Measurements from ENCODE around the gene TMEM254.
"Not testable (repeated sequence)": the region's sequence is repeated elsewhere in the genome, so short reads cannot be mapped to it uniquely, and the experiment has no call there.

TMEM254 gene

DNA sequence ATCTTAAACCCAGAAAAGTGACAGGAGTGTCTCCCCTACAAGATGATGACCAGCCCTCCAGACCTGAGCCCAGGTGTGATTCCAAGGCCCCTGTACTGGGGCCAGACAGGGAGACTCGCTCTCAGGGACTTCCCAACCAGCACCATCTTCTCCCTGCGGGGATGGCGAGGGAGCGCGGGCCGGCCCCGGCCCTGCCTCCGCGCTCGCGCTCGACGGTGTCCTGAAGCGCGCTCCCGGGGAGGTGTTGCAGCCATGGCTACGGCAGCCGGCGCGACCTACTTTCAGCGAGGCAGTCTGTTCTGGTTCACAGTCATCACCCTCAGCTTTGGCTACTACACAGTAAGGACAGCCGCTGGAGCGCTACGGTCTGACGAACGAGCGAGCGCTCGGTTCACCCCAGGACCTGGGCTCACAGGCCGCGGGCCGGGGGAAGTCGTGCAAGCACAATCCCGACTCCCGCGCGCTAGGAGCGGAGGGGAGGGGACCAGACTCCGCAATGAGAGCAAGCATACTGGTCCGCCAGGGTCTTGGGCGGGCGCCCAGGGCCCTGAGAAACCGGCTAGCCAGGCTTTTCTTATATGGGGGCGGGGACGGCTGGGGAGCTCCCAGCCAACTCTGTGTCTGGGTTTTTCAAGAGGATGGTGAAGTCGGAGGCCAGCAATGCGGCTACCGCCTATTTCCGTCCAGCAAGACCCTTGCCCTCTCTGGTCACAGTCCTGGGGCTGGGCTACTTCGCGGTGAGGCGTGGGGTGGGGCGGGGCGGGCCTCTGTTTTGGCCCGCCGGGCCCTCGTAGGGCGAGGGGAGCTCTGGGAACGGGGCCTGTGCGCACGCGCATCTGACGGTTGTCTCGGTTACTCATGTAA is at the start of gene TMEM254:
Gene TMEM254 (plus strand): TSS at position 218 of the 864 bp plus-strand sequence. CDS start 35 bp downstream, at position 253.
- Mint-ChIP-seq H3K36me3 (peaks cover 4% of the 10 kb centered on the region), H3K27ac (peak within 1 kb of the TSS; percentile 72), H3K27me3 (no peaks in the 10 kb centered on the region), H3K4me1 (ENCODE audit: low read depth) (peaks cover 23% of the 10 kb centered on the region), H3K9me3 (ENCODE audit: low read depth) (no peaks in the 10 kb centered on the region), H3K4me3 (peak within 1 kb of the TSS; percentile 100)

DNA sequence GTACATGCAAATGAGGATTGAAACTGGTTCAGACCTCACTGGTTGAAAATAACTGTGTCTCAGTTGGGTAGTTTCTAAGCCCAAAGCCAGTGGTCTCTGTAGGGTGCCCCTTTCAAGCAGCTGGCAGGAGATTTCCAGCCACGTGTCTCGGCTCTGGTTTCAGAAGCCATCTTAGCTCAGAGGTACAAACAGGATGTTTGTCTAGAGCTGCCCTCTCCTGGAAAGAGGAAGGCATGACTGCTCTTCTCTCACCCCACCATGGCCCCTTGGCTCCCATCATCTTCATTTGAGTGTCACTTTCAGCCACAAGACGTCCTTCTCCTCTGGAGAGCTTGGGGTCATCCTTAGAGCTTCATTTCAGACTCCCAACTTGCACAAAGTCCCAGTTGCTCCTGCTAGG is 49.3 kb upstream of the TMEM254 start:
- H3K4me1 Mint-ChIP-seq (ENCODE audit: low read depth) = not testable (repeated sequence)

DNA sequence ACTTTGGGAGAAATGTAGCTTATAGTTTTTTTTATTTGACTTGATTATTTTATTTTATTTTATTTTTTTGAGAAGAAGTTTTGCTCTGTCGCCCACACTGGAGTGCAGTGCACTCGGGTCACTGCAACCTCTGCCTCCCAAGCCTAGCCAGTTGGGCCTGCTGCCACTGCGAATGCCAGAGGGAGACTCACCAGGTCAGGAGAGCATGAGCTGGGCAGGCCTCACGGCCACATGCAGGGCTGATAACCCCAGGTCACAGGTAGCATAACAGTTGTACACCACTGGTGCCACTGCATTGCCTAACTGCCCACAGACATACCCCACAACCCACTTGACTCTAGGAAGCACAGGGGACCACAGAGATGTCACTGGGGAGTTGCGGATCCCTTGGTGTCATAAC is 48.6 kb upstream of the TMEM254 start:
- H3K27me3 Mint-ChIP-seq; H3K4me3 Mint-ChIP-seq; H3K9me3 Mint-ChIP-seq (ENCODE audit: low read depth); H3K36me3 Mint-ChIP-seq; H3K4me1 Mint-ChIP-seq (ENCODE audit: low read depth); H3K27ac Mint-ChIP-seq: not testable (repeated sequence)

More for the DNA sequence above, 49.3 kb upstream of the TMEM254 start:
- H3K9me3 Mint-ChIP-seq (ENCODE audit: low read depth); H3K27ac Mint-ChIP-seq; H3K27me3 Mint-ChIP-seq; H3K4me3 Mint-ChIP-seq; H3K36me3 Mint-ChIP-seq: not testable (repeated sequence)

DNA sequence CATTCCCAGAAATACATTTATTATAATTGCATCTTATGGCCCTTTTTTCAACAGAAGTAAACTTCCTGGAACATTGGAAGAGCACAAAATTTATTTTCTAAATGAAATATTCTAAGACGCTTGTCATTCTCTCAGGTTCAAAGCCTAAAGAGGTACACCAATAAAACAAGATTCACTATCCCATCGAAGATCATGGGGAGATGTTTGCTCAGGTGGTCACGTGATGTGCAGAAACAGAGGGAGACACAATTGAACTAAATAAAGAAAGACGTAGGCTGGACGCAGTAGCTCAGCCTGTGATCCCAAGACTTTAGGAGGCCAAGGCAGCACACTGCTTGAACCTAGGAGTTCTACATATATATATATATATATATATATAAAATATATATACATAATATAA is 46.0 kb upstream of the TMEM254 start:
- no peaks in the 10 kb centered on the region for H3K27me3 Mint-ChIP-seq
- H3K4me3 Mint-ChIP-seq = no peak overlapping the region
- H3K27ac Mint-ChIP-seq = no peak overlapping the region
- no peaks in the 10 kb centered on the region for H3K36me3 Mint-ChIP-seq
- no peaks in the 10 kb centered on the region for H3K9me3 Mint-ChIP-seq (ENCODE audit: low read depth)
- H3K4me1 Mint-ChIP-seq (ENCODE audit: low read depth) = no peaks in the 10 kb centered on the region

DNA sequence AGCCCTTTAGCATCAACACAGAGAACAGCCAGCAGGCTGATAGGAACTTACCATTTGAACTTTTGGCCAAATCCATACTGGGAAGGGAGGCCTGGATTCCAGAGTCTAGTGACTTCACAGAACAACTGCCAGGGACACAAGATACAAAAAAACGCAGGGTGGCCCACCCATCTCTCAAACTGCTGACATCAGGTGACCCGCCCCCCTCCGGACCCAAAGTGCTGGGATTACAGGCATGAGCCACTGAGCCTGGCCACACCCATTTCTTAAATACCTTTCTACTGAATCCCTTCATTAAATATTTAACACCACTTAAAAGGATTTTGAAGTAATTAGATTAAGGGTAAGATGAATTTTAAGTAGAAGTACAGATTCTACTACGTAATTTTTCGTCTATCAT is 43.7 kb upstream of the TMEM254 start:
- not testable (repeated sequence) for H3K27ac Mint-ChIP-seq; H3K4me1 Mint-ChIP-seq (ENCODE audit: low read depth); H3K36me3 Mint-ChIP-seq; H3K4me3 Mint-ChIP-seq; H3K27me3 Mint-ChIP-seq; H3K9me3 Mint-ChIP-seq (ENCODE audit: low read depth)

DNA sequence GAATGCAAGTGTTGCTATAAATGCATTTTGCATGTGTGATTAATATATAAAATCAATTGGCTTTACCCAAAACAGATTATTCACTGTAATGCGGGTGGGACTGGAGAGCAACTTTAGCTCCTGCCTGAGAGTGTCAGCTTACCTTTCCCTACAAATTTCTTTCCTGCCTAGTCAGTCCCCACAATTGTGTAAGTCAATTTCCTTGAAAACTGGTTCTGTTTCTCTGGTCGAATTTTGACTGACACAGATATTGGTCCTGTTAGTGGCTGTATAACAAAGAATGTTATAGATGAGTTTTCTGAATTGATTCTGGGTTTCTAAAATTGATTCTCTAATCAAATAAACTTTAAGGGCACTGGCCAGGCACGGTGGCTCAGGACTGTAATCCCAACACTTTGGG is 43.0 kb upstream of the TMEM254 start:
- H3K27ac Mint-ChIP-seq; H3K36me3 Mint-ChIP-seq; H3K4me3 Mint-ChIP-seq; H3K9me3 Mint-ChIP-seq (ENCODE audit: low read depth); H3K27me3 Mint-ChIP-seq; H3K4me1 Mint-ChIP-seq (ENCODE audit: low read depth): not testable (repeated sequence)

- H3K27ac Mint-ChIP-seq; H3K9me3 Mint-ChIP-seq (ENCODE audit: low read depth); H3K36me3 Mint-ChIP-seq; H3K4me3 Mint-ChIP-seq; H3K27me3 Mint-ChIP-seq; H3K4me1 Mint-ChIP-seq (ENCODE audit: low read depth): not testable (repeated sequence)
Observed at GRCh38 chr10:80036921-80037500, 41.5 kb upstream of the TMEM254 start.

- H3K36me3 Mint-ChIP-seq; H3K27me3 Mint-ChIP-seq; H3K4me3 Mint-ChIP-seq; H3K4me1 Mint-ChIP-seq (ENCODE audit: low read depth); H3K9me3 Mint-ChIP-seq (ENCODE audit: low read depth); H3K27ac Mint-ChIP-seq: not testable (repeated sequence)
Observed at GRCh38 chr10:80038226-80038625, 40.2 kb upstream of the TMEM254 start.

DNA sequence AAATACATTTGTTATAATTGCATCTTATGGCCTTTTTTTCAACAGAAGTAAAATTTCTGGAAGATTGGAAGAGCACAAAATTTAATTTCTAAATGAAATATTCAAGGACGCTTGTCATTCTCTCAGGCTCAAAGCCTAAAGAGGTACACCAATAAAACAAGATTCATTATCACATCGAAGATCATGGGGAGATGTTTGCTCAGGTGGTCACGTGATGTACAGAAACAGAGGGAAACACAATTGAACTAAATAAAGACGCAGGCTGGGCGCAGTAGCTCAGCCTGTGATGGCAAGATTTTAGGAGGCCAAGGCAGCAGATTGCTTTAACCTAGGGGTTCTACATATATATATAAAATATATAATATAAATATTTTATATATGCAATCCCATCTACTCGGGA is 37.3 kb upstream of the TMEM254 start:
- Mint-ChIP-seq H3K36me3 (no peaks in the 10 kb centered on the region), H3K9me3 (ENCODE audit: low read depth) (no peaks in the 10 kb centered on the region), H3K4me3 (no peak overlapping the region), H3K4me1 (ENCODE audit: low read depth) (no peaks in the 10 kb centered on the region), H3K27me3 (no peaks in the 10 kb centered on the region), H3K27ac (no peak overlapping the region)

DNA sequence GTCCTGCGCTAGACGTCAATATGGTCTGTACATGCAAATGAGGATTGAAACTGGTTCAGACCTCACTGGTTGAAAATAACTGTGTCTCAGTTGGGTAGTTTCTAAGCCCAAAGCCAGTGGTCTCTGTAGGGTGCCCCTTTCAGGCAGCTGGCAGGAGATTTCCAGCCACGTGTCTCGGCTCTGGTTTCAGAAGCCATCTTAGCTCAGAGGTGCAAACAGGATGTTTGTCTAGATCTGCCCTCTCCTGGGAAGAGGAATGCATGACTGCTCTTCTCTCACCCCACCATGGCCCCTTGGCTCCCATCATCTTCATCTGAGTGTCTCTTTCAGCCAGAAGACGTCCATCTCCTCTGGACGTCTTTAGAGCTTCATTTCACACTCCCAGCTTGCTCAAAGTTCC is 33.5 kb upstream of the TMEM254 start:
- H3K9me3 Mint-ChIP-seq (ENCODE audit: low read depth); H3K27ac Mint-ChIP-seq; H3K4me1 Mint-ChIP-seq (ENCODE audit: low read depth); H3K4me3 Mint-ChIP-seq; H3K27me3 Mint-ChIP-seq; H3K36me3 Mint-ChIP-seq: not testable (repeated sequence)

DNA sequence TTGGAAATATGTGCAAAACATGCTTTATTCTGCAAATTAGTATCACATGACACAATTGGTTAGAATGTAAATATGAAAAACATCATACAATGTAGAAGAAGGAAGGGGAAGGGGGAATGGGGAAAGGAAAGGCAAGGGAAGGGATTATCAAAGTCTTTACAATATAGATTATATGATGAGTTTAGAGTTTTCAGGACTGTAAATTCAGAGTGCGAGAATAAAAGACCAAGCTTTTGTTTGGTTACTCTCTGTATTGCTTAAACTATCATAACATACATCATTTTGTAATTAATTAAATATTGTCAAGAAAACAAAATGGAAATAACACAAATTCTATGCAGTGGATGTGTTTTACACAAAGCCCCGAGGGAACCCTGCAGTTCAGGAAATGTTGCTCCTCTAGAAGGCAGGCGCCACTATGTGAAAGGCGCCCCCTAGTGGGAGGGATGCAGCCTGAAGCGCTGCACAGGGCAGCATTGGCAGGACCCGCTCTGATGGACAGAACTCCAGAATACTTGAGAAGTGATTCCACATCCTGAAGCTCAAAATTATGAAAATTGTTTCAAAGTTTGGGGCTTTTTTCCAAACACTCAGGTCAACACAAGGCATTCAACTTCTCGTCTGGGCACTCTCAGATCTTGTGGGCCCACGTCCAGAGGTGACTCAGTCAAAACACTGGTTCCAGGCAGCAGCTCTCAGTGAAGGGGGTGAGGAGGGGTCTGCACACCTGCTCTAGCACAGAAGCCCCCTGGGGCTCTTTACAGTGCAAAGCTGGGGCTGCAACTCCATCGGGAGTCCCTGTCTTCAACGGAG is 31.6 kb upstream of the TMEM254 start:
- H3K4me3 Mint-ChIP-seq = no peak overlapping the region
- no peaks in the 10 kb centered on the region for H3K36me3 Mint-ChIP-seq
- H3K27me3 Mint-ChIP-seq = no peaks in the 10 kb centered on the region
- no peaks in the 10 kb centered on the region for H3K9me3 Mint-ChIP-seq (ENCODE audit: low read depth)
- no peak overlapping the region for H3K27ac Mint-ChIP-seq
- H3K4me1 Mint-ChIP-seq (ENCODE audit: low read depth) = no peaks in the 10 kb centered on the region

DNA sequence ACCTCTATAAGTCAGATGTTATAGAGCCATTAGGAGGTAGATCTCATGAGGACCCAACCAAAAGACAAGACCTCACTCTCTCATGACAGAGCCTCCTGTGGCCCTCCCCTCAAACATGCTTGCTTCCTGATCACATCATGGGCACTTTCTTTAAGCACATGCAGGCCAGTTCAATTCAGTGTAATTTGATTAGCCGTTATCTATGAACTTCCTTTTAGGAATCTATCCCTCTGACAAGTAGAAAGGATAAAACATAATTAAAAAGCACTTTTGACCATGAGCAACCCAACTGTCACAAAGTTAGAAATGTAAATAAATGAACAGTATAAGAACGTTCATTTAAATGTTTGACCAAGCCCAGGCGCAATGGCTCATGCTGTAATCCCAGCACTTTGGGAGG is 27.7 kb upstream of the TMEM254 start:
- H3K4me3 Mint-ChIP-seq = no peak overlapping the region
- no peak overlapping the region for H3K27ac Mint-ChIP-seq
- H3K9me3 Mint-ChIP-seq (ENCODE audit: low read depth) = no peaks in the 10 kb centered on the region
- H3K36me3 Mint-ChIP-seq = peaks cover 5% of the 10 kb centered on the region
- H3K27me3 Mint-ChIP-seq = no peaks in the 10 kb centered on the region
- H3K4me1 Mint-ChIP-seq (ENCODE audit: low read depth) = no peaks in the 10 kb centered on the region

- H3K27ac Mint-ChIP-seq = no peak overlapping the region
- H3K27me3 Mint-ChIP-seq = no peaks in the 10 kb centered on the region
- no peak overlapping the region for H3K4me3 Mint-ChIP-seq
- H3K4me1 Mint-ChIP-seq (ENCODE audit: low read depth) = no peaks in the 10 kb centered on the region
- H3K9me3 Mint-ChIP-seq (ENCODE audit: low read depth) = no peaks in the 10 kb centered on the region
- H3K36me3 Mint-ChIP-seq = peaks cover 5% of the 10 kb centered on the region
Observed at GRCh38 chr10:80051993-80052392, 26.5 kb upstream of the TMEM254 start.

- no peaks in the 10 kb centered on the region for H3K9me3 Mint-ChIP-seq (ENCODE audit: low read depth)
- peaks cover 5% of the 10 kb centered on the region for H3K36me3 Mint-ChIP-seq
- H3K27ac Mint-ChIP-seq = no peak overlapping the region
- no peaks in the 10 kb centered on the region for H3K4me1 Mint-ChIP-seq (ENCODE audit: low read depth)
- H3K27me3 Mint-ChIP-seq = no peaks in the 10 kb centered on the region
- H3K4me3 Mint-ChIP-seq = no peak overlapping the region
Observed at GRCh38 chr10:80055760-80056159, 22.7 kb upstream of the TMEM254 start.

DNA sequence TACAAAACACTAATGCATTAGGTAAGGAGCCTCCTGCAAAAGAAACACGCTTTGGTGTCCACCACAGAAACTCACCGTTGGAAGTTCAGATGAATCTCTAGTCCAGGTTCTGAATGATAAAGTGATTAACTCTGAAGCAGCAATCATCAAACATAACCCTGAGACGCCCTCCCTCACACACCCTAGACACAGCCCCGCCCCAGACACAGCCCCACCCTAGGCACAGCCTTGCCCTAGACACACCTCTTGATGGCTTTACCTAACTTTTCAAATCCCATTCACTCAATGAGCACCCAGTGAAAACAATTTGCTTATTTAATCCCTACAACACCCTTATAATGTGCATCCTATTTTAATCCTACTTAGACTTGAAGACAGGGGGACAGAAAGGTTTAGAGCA is 21.3 kb upstream of the TMEM254 start:
- no peaks in the 10 kb centered on the region for H3K9me3 Mint-ChIP-seq (ENCODE audit: low read depth)
- H3K27me3 Mint-ChIP-seq = no peaks in the 10 kb centered on the region
- no peak overlapping the region for H3K4me3 Mint-ChIP-seq
- H3K27ac Mint-ChIP-seq = no peak overlapping the region
- H3K4me1 Mint-ChIP-seq (ENCODE audit: low read depth) = no peaks in the 10 kb centered on the region
- H3K36me3 Mint-ChIP-seq = peaks cover 5% of the 10 kb centered on the region
